GM18517 (cell line): Measurements from ENCODE around the gene UCK2.

Experiments used
- ATAC-seq: cut with Tn5 transposase; IDR thresholded peaks from one replicate; pipeline ENCODE4 v1.9.1; 2021; ENCODE audit warnings: mild to moderate bottlenecking, moderate library complexity; ENCODE audit not compliant: unreplicated experiment

UCK2 gene

DNA sequence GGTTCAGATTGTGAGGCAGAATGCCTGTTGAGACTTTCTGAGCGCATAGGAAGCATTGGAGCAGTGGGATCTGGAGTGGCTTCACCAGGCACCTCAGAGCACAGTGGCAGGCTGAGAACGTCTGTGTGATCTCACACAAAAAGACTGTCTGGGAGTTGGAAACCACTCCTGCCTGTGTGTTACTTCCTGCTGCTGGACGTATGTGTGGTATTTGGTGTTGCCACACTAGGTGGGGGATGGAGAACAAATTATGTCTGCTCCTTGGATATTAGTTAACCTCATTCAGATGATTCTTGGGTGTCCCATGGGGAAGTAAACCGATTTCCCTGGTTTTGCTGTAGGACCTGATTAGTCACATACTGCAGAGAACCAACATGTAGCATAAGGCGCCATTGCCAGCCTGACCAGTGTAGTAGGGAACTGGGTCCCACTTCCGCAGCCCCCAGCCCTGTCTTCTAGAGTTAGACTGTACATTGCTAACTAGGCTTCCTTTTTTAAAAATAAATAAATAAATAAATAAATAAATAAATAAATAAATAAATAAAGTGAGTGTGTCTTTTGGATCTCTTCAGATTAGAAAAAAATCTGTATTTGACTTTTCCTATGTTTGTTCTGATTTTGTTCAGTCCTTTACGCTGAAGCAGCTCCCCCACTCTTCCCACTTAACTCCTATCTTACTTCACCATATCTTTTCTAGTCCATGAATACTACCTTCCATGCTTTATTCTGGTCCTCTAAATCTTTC, 26.9 kb downstream of the UCK2 start:
- no peak for ATAC-seq

DNA sequence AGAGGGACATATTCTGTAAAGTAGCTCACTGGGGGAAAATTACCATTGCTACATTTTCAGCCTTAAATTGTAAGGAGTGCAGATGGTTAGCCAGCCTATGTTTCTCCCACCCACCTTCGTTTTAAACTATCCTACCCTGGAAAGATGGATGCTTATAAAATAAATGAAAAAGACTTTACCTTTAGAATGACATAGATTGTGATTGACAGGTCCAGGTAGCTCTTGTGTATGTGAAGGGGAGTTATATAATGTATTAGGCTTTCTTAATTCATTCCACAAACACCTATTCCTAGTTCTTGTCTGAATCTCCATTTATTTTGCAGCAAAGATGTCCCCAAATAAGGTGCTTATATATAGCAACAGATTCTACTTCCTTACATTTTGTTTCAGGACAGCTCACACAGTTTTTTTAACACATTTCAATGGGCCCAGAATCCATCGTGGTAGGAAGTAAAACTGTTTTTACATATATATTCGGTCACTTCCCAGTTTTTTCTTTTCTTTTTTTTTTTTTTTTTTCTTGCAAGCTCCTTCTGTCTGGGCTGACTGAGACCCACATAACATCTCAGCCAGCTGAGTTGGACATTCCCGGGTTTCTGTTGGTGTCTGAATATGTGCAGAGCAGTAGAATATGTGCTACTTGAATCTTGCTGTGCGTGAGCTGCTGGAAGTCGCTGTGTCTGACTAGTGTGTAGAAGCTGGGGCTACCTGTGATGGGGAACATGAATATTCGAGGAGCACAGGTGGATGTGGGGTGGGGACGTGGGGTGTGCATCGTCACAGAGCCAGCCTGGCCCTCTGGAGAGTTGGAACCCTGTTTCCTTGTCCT, 27.8 kb downstream of the UCK2 start:
- no peak for ATAC-seq

DNA sequence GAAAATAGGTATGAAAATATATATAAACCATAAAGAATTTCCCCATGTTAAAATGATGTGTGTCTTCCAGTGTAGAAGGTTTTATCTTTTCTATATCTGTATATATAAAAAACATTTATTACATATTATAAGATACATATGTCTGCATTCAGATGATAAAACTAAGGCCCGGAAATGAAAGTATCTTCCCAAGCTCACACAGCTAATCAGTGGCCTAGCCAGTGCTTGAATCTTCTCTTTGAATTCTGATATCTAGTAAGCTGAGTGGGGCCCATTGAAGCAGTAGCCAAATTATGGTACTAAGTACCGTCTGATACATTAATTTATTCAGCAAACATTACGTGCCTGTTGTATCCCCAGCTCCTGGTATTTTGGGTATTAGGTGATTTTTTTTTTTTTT, 28.6 kb downstream of the UCK2 start:
- no peak for ATAC-seq

DNA sequence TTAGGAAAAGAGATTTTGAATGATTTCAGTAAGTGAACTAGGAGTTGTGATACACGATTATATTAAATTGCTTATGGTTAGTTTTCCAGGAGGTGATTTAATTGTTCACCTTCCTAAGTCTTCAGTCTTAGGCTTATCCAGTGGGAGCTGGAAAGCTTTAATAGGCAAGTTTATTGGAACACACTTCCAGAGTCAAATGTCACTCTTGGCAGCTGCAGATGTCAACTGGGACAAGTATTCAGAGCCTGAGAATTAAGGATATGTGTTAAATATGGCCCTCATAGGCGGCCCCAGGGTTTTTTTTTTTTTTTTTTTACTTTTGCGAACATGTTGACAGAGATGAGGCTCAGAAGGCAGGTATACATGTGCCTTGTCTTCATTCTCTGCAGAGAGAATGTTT, 29.2 kb downstream of the UCK2 start:
- peak; percentile 23 for ATAC-seq

DNA sequence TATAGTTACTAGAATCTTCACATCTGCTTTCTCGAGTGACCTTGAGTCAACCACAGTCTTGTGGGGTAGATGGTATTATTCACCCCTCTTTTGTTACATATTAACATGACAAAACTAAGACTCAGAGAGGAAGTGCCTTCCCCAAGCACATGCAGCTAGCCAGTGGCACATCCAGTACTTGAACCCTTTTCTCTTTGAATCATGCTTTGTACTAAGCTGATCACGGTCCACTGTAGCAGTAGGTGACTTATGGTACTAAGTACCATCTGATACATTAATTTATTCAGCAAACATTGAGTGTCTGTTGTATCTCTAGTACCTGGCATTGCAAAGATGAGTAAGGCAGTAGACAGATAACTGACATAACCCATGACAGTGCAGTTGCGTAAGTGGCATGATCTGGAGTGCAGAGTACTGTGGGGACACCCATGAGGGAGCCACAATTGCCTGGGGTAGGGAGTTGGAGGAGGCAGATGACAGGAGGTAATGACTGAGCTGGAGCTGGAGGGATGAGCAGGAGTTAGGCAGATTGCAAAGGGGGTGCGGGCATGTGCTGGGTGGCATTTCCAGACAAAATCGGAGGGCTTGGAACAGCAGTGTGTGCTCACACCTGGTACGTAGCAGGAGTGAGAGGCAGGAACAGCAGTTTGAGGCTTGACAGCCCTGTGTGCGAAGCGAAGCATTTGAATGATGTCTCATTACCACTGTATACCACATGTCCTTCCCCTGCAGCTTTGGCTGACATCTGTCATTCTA, 29.8 kb downstream of the UCK2 start:
- peak; percentile 92 for ATAC-seq

DNA sequence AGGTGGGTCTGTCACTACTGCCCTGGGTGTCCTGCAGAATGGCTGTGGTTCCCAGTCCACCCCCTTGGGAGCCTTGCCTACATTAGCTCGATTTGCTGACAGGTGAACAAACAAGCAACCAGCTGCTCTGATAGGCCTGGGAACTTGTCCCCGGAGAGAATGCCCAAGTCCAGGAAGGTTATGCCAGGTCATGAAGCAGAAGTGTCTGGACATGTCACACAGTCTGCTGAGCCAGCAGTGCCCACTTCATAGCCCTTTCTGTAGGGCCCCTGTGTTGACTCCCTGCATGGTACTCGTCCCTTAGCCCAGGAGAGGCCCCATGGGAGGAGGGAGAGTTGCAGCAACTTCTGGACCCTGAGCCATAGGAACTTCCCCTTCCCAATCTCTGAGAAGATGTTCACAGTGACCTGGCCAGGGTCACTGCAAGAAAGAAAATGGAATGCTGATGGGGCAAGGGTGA, 31.0 kb downstream of the UCK2 start:
- no peak for ATAC-seq

DNA sequence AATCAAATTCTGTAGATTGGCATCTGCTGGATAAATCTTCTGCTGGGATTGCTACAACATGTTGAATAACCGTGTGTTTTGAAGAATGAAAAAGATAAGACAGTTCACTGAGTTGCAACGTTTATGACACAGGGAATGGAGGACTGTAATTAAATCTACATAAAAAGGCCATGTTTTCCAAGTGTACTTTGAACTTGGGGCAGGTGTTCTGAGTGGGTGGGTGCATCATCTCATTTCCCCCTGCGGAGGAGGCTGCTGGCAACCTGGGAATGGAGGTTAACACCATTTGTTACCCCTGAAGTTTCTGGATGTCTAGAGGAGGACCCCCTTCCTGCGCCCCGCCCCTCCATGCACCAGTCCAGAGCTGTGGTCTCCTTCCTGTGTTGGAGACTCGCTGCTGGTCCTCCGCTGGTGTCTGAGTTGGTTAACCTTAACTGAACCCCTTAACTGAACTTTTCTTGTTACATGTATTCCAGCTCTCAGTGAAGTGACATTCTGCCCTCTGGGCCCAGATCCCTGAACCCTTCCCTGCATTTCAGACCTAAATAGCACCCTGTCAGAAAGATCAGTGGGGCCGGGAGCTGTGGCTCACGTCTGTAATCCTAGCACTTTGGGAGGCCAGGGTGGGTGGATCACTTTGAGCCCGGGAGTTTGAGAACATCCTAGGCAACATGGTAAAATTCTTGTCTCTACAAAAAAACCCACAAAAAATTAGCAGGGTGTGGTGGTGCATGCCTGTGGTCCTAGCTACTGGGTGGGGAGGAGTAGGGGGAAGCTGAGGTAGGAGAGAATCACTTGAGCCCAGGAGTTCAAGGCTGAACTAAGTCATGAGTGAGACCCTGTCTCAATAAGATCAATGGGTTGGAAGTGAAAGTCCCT, 31.8 kb downstream of the UCK2 start:
- ATAC-seq, result no peak

DNA sequence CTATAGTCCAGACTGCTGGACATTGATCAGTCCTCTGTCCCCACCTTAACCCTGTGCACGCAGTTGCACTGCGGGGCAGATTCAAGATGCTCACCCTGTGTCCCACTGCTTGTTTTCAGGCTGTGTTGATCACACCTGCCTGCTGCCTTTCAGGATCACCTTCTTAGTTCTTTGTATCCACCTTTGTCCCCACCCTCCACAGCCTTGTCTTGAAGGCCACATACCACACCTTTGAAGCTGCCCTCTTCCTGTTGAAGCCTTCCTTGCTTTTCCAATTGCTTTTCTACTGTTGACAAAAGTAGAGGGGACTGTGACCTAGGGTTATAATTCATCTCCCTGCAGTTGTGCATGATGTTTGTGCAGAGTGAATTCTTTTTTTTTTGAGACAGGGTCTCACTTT, 32.7 kb downstream of the UCK2 start:
- ATAC-seq, result no peak

DNA sequence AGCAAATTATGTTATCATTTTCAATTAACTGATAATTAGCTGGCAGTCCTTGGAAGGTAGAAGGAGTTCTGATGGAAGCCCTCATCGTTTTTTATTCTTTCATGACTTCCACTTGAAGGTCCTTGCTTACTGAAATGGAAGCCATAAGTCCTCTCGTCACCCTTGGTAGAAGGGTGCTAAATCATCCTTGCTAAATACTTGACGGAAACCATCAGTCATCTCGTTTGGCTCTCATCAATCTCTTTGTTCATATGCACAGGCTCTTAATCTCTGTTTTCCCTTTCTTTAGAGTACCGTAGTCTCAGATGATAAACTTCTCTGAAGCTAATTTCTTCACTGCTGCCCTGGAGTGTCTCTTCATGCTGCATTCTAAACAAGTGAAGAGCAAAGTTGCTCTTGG, 34.5 kb downstream of the UCK2 start:
- no peak for ATAC-seq

DNA sequence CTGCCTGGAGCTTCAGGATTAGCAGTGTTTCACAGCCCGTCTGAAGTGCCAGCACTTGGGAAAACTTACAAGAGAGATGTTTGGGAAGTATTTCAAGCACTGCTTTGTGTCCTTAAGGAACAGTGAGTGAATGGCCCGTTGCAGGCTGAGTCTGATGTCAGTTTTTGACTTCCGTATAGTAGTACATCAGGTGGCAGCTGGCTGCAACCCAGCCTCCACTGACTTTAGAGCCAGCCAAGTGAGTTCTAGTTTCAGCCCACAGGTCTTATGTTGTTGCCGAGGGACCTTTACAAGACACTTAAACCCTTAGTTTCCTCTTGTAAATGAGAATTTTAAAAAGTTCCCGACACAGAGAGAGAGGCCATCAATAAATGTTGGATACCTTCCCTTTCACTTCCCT, 35.0 kb downstream of the UCK2 start:
- ATAC-seq, result peak; percentile 68

DNA sequence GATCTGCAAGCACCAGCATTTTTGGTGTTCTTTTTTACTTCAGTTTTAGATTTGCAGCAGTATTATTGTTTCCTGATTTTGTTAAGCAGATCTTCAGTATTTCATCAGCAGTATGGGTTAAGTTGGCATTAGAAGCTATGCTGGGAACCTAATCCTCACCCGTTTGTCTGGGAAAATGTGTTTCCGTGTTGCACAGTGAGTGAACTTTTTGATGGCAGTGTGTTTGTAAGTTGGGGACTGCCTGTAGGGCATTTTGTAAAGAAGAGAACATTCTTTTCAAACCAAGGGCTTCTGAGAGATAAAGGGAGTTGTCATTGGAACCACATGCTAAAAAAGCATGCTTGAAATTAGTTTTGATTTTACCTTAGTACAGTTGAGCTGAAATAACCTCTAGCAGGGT, 35.9 kb downstream of the UCK2 start:
- no peak for ATAC-seq

DNA sequence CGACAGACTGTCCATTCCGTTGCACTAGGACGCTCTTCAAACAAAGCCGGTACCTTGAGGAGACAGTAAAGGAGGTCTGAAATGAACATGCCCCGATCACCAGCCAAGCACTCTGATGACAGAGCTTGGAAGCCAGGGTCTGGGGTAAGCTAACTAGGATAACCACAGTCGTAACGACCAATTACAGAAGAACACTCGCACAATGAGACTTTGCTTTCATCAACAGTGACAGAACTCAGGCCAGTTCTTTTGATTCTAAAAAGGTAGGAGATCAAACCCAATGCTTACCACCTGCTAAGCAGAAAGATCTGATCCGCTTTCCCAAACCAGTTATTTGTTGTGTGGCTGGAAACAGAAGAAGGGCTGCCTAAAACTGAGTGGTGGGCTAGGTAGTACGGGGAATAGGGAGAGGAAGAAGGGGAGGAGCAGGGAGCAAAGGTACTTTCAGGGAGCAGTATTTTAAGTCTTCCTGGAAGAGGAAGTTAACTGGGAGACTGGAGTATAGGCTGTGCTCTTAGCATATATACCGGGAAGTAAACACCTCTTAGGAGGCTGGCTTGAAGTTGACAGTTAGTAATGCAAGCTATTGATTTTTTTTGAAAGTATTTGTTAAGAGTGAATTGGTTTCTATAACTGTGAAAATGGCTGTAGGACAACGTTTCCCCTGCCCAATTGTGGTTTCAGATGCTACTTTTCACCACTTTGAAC, 38.4 kb downstream of the UCK2 start:
- no peak for ATAC-seq

DNA sequence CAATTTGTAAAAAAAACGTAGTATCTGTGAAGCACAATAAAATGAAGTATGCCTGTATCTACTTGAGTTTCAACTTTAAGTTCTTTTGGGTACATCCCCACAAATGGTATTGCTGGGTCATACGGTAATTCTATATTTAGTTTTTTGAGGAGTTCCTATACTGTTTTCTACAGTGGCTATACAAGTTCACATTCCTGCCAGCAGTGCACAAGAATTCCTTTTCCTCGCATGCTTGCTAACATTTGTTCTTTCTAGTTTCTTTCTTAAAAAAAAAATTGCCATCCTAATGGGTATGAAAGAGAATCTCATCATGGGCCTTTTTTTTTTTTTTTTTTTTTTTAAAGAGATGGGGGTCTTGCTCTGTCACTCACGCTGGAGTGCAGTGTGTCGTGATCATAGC, 41.9 kb downstream of the UCK2 start:
- no peak for ATAC-seq

DNA sequence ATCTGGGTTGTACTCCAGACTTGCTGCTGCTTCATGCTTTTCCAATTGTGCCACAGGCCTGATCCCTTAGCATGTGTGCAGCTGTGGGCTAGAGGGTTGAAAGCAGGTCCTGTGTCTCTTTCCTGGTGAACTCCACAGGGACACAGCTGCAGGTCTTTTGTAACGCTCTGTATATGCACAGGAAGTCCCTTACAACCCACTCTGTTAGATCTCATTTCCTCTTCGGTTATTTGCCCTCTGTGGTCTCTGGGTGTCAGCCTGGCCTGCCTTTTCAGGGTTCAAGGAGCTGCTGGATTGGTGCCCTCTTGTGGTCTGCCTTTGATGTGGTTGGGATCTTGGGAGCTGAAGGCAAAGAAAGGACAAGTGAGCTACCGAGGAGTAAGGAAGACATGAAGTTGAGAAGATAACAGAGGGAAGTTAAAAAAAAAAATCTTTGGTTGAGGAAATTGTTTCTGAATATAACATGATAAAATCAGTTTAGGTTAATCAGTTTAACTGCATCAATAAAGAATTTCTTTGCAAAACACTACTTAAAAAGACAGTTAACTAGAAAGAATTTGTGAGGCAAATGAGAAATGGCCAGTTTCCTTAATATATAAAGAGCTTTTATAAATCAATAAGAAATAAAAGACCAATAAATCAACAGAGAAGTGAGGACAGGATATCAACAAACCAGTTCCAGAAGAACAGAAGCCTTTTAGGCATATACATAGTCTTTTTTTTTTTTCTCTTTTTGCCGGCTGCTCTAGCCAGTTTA, 44.1 kb downstream of the UCK2 start:
- peak; percentile 89 for ATAC-seq

DNA sequence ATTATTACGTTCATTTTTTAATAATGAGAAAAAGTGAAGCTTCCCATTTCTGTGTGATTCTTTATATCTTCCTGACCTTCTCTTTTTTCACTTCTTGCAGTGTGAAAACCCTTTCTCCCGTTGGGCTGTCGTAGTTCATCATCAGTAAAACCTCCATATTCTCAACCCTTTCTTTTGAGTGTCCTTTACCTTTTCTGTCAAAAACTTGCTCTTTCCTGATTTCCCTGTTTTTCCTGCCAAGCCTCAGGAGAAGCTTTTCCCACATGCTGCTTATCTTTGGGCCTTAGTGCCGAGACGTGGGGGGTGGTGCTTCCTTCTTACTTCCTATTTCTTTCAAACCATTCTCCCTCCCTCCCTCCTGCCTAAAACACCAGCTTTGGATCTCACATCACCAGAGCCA, 46.1 kb downstream of the UCK2 start:
- ATAC-seq, result no peak

DNA sequence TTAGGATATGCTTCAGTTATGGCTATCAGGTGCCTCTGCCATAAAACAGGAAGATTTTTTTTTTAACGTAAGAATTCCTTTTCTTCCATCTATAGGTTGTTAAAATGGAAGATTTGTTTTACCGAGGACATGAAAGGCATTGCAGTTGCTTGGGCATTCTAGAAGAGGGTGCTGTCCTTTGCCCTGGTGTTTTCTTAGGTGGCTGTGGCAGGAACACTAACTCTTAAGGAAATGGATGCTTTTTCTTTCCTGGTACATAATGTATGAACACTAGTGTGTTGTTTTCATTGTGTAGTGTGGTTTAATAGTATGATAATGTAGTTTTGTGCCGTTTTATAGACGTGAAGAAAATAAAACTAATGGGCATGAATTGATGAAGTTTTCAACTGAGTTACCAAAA, 47.2 kb downstream of the UCK2 start:
- ATAC-seq, result no peak

DNA sequence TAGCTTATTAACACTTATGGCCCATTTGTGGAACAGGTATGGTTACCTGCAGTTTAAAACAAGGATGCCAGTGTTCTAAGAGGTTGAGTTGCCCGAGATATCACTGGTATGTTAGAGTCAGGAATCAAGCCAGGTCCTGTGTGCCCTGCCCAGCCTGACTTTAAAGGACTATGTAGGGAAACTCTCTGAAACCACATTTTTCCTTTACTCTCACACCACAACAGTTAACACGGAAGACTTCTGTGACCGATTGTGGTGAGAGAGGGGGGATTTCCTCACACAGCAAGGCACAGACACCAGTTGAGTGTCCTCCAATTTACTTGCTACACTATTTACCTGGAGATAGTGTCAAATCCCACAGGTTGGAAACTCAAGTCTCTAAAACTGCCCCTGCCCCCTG, 47.8 kb downstream of the UCK2 start:
- ATAC-seq, result no peak

DNA sequence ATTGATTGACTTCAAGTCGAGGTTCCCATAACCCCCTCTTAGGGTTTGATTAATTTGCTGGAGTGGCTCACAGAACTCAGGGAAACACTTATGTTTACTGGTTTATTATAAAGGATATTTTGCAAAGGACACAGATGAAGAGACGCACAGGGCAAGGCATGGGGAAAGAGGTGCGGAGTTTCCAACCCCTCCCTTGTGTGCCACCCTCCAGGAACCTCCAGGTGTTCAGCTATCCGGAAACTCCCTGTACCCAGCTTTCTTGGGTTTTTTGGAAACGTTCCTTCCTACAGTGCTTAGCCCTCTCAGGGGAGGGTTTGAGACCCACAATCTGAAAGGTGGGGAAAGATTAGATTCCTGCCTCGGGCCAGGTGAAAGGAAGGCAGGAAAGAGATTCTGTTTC, 48.2 kb downstream of the UCK2 start:
- no peak for ATAC-seq

DNA sequence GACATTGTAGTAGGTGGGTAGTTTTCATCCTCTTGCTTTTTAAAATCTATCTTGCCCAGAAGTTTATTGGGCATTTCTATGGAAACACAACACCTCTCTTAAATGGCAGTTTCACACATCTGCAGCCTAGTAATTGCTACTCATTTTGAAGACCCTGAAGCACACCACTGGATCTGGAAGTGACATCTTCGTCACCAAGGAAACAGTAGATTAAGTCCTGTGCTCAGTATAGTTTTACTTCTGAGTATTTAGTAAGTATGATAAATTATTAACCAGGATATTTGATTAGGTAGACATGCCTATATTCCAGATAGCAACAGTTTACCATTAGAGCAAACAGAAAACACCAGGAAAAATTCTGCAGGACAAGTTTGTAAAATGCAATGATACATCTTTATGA, 48.7 kb downstream of the UCK2 start:
- no peak for ATAC-seq
